Aorta (tissue), 5 donors: ENCODE data around the gene BTBD6. TPM values are rescaled to one million over a fixed set of nuclear protein-coding genes. Genes with fewer than 3 reads are reported as not detected.

ENCODE experiments used
- ATAC-seq: fragments of 200-7000 bp; cut with Tn5 transposase; one replicate; pipeline ENCODE4 v1.9.1; 2022; ENCODE audit warnings: moderate library complexity; ENCODE audit not compliant: low FRiP score
- DNase-seq, 2 donors: peaks; one replicate each; pipeline ENCODE4 v3.0.0-alpha.2; 2020
- H3K27ac ChIP-seq, 2 donors: one replicate each; pipeline ENCODE4 v1.5.1; 2013; ENCODE audit warnings: low read length in 2 of 2, mild to moderate bottlenecking in 2 of 2, moderate library complexity in 2 of 2, control low read depth in 1 of 2, inconsistent platforms in 1 of 2, low read depth in 1 of 2
- H3K27me3 ChIP-seq, 2 donors: one replicate each; pipeline ENCODE4 v1.6.1; 2013; ENCODE audit warnings: control low read depth in 1 of 2, low read length in 1 of 2, mild to moderate bottlenecking in 1 of 2, moderate library complexity in 1 of 2; ENCODE audit not compliant: insufficient read depth in 2 of 2, control insufficient read depth in 1 of 2
- H3K36me3 ChIP-seq, 2 donors: one replicate each; pipeline ENCODE4 v1.6.1; 2013; ENCODE audit warnings: control low read depth in 1 of 2, low read length in 1 of 2, mild to moderate bottlenecking in 1 of 2; ENCODE audit not compliant: insufficient read depth in 2 of 2, control insufficient read depth in 1 of 2
- H3K4me1 ChIP-seq, 2 donors: one replicate each; pipeline ENCODE4 v1.6.1; 2013; ENCODE audit warnings: low read length in 2 of 2, control low read depth in 1 of 2, mild to moderate bottlenecking in 1 of 2, moderate library complexity in 1 of 2; ENCODE audit not compliant: insufficient read depth in 2 of 2, control insufficient read depth in 1 of 2
- H3K4me3 ChIP-seq, 2 donors: one replicate each; pipeline ENCODE4 v1.5.1; 2013; ENCODE audit warnings: low read length in 2 of 2, control low read depth in 1 of 2, mild to moderate bottlenecking in 1 of 2
- H3K9me3 ChIP-seq: one replicate; pipeline ENCODE4 v1.6.1; 2013; ENCODE audit warnings: mild to moderate bottlenecking, low read length; ENCODE audit not compliant: control insufficient read depth
- WGBS, 2 donors: extraction: QIAGEN DNeasy Blood & Tissue Kit; methylation state at CpG; one replicate each; pipeline ENCODE4 v1.1.7; 2013; 5-methylcytosine and 5-hydroxymethylcytosine counted together
- intact Hi-C, 2 donors: fragments of 100-400 bp; cut with DNase I; formaldehyde crosslinking; loops; one replicate each; pipeline versions ENCODE4 v1.14.2 to v1.15.0; 2022
- polyA plus RNA-seq, 2 donors: library from polyadenylated mRNA; stranded (reverse); fragments of 200-250 nt; gene quantifications; one replicate each; pipeline ENCODE4 v1.2.3, GENCODE V29; 2013
- total RNA-seq, 2 donors: library from RNA; stranded (reverse); fragmentation: NEBNext Ultra II Directional; extraction: Animal tissue kit (Norgen Biotek cat#: 25700); gene quantifications; one replicate each; pipeline ENCODE4 v1.2.1, GENCODE V29; 2021
- donor health status: healthy with polysubstance abuse.
- donor health status: Bipolar disorder and iron deficiency.
- donor health status: DM: no; HTN: no; CAD: no.
- donor health status: DM: no; HTN: no; CAD: no.
- donor health status: DM: yes; HTN: yes; CAD: no.

The BTBD6 gene
- total and polyA plus RNA-seq, 4 donors, result 39.1 to 99.4 (median 42.8) TPM

- Histone ChIP-seq H3K27me3 (no peaks in the 10 kb centered on the region), H3K4me3 (no peak overlapping the region), H3K4me1 (no peaks in the 10 kb centered on the region), H3K36me3 (no peaks in the 10 kb centered on the region), H3K9me3 (no peaks in the 10 kb centered on the region), H3K27ac (no peak overlapping the region)
- WGBS, 2 donors, result 80 to 82% methylated on average over 21 of the region's 21 CpGs
- DNase-seq (no peak), ATAC-seq (no peak)
- intact Hi-C loops, result loop anchor here in 1 of 2 donors (10.0 kb wide), 1 partner anchor 53 kb away; no protein-coding TSS in a partner anchor
These were observed 19.7 kb downstream of the BTBD6 start for GRCh38 chr14:105267820-105268548.

- WGBS, 2 donors, result 89 to 93% methylated on average over 18 of the region's 18 CpGs
- Histone ChIP-seq H3K4me1 (no peaks in the 10 kb centered on the region), H3K27me3 (no peaks in the 10 kb centered on the region), H3K36me3 (no peaks in the 10 kb centered on the region), H3K9me3 (no peaks in the 10 kb centered on the region), H3K4me3 (no peak overlapping the region), H3K27ac (no peak overlapping the region)
- ATAC-seq (no peak), DNase-seq (no peak)
- intact Hi-C loops, result loop anchor here in 1 of 2 donors (10.0 kb wide), 1 partner anchor 54 kb away; no protein-coding TSS in a partner anchor
These were observed 20.5 kb downstream of the BTBD6 start for GRCh38 chr14:105268736-105269354.

- Histone ChIP-seq H3K27ac (no peak overlapping the region), H3K4me1 (no peaks in the 10 kb centered on the region), H3K9me3 (no peaks in the 10 kb centered on the region), H3K36me3 (no peaks in the 10 kb centered on the region), H3K27me3 (no peaks in the 10 kb centered on the region), H3K4me3 (no peak overlapping the region)
- WGBS, 2 donors, result 80% methylated on average over 11 of the region's 11 CpGs
- intact Hi-C loops, result loop anchor here in 1 of 2 donors (10.0 kb wide), 1 partner anchor 55 kb away; no protein-coding TSS in a partner anchor
- no peak for ATAC-seq
- no peak for DNase-seq
These were observed 21.1 kb downstream of the BTBD6 start for GRCh38 chr14:105269405-105269804.

- H3K27me3 ChIP-seq, result no peaks in the 10 kb centered on the region
- DNase-seq (no peak), ATAC-seq (no peak)
- WGBS, 2 donors, result 89 to 91% methylated on average over 22 of the region's 22 CpGs
- H3K27ac ChIP-seq, result no peak overlapping the region
- no peaks in the 10 kb centered on the region for H3K36me3 ChIP-seq
- H3K9me3 ChIP-seq, result no peaks in the 10 kb centered on the region
- no peaks in the 10 kb centered on the region for H3K4me1 ChIP-seq
- no peak overlapping the region for H3K4me3 ChIP-seq
- intact Hi-C loops, result no loop called here
These were observed 23.0 kb downstream of the BTBD6 start for GRCh38 chr14:105271224-105271890.

GRCh38 chr14:105272623-105273022, 24.3 kb downstream of the BTBD6 start:
- 89 to 90% methylated on average over 15 of the region's 15 CpGs for WGBS, 2 donors
- H3K36me3 ChIP-seq, result no peaks in the 10 kb centered on the region
- ATAC-seq (no peak), DNase-seq (no peak)
- no peak overlapping the region for H3K27ac ChIP-seq
- intact Hi-C loops, result no loop called here
- H3K4me1 ChIP-seq, result no peaks in the 10 kb centered on the region
- H3K27me3 ChIP-seq, result no peaks in the 10 kb centered on the region
- no peaks in the 10 kb centered on the region for H3K9me3 ChIP-seq
- H3K4me3 ChIP-seq, result no peak overlapping the region

- Histone ChIP-seq H3K36me3 (no peaks in the 10 kb centered on the region), H3K27ac (no peak overlapping the region), H3K4me3 (no peak overlapping the region), H3K4me1 (no peaks in the 10 kb centered on the region), H3K9me3 (no peaks in the 10 kb centered on the region), H3K27me3 (no peaks in the 10 kb centered on the region)
- no peak for ATAC-seq
- intact Hi-C loops, result no loop called here
- DNase-seq, result no peak
- 85 to 90% methylated on average over 12 of the region's 12 CpGs for WGBS, 2 donors
These were observed 24.7 kb downstream of the BTBD6 start for GRCh38 chr14:105273062-105273461.

GRCh38 chr14:105274637-105275036, 26.3 kb downstream of the BTBD6 start:
- DNase-seq, result no peak
- intact Hi-C loops, result no loop called here
- Histone ChIP-seq H3K4me1 (no peaks in the 10 kb centered on the region), H3K27ac (no peak overlapping the region), H3K36me3 (no peaks in the 10 kb centered on the region), H3K9me3 (no peaks in the 10 kb centered on the region), H3K27me3 (no peaks in the 10 kb centered on the region), H3K4me3 (no peak overlapping the region)
- ATAC-seq, result peak; percentile 48
- WGBS, 2 donors, result 81% methylated on average over 6 of the region's 6 CpGs

- Histone ChIP-seq H3K4me1 (no peaks in the 10 kb centered on the region), H3K4me3 (no peak overlapping the region), H3K9me3 (no peaks in the 10 kb centered on the region), H3K27me3 (no peaks in the 10 kb centered on the region), H3K36me3 (no peaks in the 10 kb centered on the region), H3K27ac (no peak overlapping the region)
- DNase-seq, result no peak
- peak; percentile 59 for ATAC-seq
- 79 to 80% methylated on average over 16 of the region's 16 CpGs for WGBS, 2 donors
- intact Hi-C loops, result no loop called here
These were observed 27.1 kb downstream of the BTBD6 start for GRCh38 chr14:105275267-105275946.
